NCI-H187 treated with DMSO at 0.1 percent for 48 hours (cell line): Measurements from ENCODE around the gene SFT2D3.

Experiments
- DNase-seq: peaks from one replicate; lab custom pipeline; 2025; lab: John Stamatoyannopoulos, UW

SFT2D3 gene

GRCh38 chr2:127707890-127708648 lies 6.8 kb downstream of the SFT2D3 start:
- DNase-seq: no peak

GRCh38 chr2:127709336-127709735 lies 8.0 kb downstream of the SFT2D3 start:
- no peak for DNase-seq

GRCh38 chr2:127712999-127713398 lies 11.7 kb downstream of the SFT2D3 start:
- DNase-seq: no peak

- DNase-seq: no peak
Measured at GRCh38 chr2:127713562-127713961, 12.3 kb downstream of the SFT2D3 start.

GRCh38 chr2:127715778-127716449 lies 14.6 kb downstream of the SFT2D3 start:
- no peak for DNase-seq

- DNase-seq: no peak
Measured at GRCh38 chr2:127718271-127718670, 17.0 kb downstream of the SFT2D3 start.

GRCh38 chr2:127719301-127720218 lies 18.3 kb downstream of the SFT2D3 start:
- no peak for DNase-seq

DNA sequence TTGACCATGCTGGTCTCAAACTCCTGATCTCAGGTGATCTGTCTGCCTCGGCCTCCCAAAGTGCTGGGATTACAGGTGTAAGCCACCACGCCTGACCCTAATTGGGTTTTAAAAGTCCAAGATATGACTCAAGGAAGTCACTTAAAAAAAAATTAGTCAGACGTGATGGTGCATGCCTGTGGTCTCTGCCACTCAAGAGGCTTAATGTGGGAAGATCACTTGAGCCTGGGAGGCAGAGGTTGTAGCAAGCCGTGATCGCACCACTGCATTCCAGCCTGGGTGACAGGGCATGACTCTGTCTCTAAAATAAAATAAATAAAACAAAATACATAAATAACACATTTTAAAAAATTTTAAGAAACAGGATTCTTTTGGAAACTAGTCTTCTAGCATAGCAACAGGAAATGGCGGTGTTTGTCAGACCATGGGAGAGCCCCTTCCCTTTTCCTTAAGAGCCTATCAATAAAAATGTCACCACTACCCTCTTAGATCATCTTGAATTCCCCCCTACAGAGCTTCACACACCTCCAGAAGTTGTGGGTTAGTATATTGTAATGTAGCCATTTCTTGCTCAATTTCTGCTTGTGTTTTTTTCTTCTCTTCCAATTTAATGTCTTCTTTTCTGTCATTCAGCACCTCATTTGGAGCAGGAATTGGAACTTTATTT lies 20.1 kb downstream of the SFT2D3 start:
- DNase-seq: no peak

GRCh38 chr2:127721978-127722355 lies 20.7 kb downstream of the SFT2D3 start:
- no peak for DNase-seq

- no peak for DNase-seq
Measured at GRCh38 chr2:127722807-127723206, 21.5 kb downstream of the SFT2D3 start.

DNA sequence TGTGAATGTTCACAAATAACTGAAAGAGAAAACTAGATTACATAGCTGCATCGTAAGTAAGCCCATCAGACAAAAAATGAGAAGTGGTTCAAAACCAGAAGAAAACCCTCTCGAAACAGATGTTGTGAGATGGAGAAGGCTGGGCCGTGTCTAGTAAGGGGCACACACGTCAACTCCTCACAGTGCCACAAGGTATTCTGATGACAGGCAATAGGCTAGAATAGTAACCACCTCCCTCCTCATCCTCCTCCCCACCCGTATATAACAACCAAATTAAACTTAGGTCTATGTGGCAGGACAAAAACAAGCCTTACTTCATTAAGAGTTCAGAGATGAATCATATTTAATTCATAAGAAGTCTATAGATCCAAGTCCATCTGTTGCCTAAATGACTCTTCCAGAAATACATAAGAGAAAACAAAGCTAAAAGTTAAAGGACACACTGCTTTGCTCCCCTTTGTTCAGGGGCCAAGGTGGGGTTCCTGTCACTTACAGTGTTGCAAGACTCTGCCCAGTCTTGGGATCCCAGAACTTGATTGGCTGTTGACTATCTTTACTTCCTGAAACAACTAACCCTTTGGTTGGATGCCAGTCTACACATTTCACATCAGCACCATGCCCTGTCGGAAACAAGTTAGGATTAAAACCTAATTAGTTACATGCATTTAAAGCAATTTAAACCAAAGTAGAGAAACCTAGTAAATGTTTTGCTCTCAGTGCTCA lies 25.0 kb downstream of the SFT2D3 start:
- DNase-seq: no peak

DNA sequence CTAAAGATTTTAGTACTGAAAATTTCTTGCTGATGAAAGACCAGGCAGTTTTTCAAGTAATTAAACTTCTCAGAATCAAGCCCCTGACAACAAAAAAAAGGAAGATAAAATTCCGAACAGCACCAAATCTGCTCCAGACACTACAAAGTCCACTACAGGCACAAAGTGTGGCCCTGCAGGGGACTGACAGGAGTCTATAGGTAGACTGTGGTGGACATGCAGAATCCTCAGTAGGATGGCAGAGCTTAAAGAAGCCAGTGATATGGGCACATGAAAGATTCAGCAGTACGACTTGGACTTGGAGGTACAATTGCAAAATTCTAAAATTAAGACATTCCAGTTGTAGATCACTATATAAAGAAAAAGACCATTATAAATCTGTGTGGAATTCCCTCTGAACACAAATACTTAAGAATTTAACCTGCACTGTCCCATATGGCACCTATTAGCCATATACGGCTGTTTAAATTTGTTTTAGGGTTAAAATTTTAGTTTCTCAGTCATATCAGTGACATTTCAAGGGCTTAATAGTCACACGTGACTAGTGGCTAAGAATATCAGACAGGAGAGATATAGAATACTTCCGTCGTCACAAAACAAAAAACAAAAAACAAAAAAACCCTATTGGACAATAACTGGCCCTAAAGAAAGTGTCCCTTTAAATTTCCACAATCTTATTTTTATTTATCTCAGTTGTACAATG lies 32.0 kb downstream of the SFT2D3 start:
- no peak for DNase-seq

DNA sequence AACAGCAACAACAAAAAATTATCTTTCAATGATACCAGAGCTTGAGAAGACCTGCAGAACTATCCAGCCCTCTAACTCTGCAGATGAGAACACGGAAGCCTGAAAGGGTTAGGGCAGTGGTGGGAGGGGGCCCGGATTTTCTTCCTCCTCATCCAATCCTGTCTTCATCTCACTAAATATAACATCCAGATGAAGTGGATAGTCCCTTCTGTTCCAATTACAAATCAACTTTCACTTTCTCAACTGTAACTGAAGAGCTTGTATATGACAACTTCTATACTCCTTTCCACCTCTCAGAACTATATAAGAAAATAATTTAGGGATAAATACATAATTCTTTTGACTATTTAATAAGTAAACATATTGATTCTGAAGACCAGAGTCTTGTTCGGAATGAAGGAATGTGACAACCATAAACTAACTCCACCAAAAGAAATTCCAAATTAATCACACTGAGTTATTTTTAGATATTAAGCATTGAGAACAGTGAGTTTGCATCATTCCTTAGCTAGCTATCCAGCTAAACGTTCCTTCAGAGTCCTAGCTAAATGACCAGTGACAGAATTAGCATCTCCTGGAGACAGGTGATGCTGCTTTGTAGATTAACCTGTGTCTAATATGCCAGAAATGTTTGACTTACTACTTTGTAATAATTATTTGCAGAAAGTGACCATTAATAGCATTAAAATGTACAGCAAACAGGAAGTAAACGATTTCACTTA lies 32.7 kb downstream of the SFT2D3 start:
- DNase-seq: no peak

DNA sequence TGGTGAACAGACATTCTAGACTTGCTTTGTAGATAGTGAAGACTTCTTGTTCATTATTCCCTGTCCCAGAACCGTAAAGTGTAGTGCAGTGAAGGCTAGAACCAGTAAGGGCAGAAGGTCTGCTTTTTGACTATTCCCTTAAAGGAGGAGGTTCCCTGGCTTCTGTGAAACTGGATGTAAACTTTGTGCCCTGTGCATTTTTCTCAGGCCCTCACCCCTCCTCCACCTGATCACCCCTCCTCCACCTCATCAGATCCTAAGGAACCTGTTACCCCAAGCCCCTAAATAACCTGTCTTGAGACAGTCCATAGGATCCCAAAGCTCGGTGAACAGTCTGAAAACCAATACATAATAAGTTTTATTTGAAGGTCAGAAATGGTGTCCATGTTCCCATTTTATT lies 33.7 kb downstream of the SFT2D3 start:
- no peak for DNase-seq

DNA sequence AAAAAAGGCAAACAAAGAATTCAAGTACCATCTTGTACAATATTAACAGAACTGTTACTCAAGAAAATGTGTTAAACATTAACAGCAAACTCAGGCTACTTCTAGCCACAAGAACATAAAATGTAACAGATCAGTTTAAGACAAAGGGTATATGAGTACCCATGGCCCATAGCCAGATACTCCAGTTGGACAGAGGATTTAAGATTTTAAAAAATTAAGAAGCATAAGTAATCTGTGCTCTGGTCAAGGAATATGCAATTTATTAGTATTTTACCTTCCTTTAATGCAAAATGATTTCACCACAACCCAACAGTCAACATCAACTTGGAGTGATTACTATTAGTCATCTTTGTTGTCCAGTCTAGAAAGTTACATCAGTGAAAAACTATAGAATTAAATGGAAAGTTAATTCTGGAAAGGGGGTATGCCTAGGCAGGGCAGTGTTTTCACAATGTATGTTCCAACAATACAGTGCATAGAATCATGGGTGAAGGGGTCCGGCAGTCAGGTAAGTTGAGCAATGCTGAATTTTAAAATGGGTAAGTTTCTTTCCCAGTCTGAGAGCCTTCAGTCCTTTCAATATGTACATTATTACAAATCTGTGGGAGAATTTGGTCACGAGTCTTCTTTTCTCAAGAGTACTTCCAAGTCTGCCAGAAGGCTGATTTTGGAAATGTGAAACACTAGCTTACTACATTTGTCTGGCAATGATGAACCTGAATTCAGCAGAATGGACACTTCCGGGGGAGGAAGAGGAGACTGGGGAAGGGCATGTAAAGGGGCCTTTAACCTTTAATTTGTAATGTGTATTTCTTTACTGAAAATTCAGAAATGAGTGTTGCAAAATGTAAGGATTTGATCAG lies 34.5 kb downstream of the SFT2D3 start:
- DNase-seq: no peak

GRCh38 chr2:127737892-127738291 lies 36.6 kb downstream of the SFT2D3 start:
- no peak for DNase-seq

- DNase-seq: no peak
Measured at GRCh38 chr2:127739800-127740199, 38.5 kb downstream of the SFT2D3 start.

- no peak for DNase-seq
Measured at GRCh38 chr2:127740665-127741288, 39.5 kb downstream of the SFT2D3 start.
